HEK293T (cell line): ENCODE results near the gene ARHGEF25.

Experiments
- CTCF ChIA-PET: fragments of 350-600 bp; formaldehyde crosslinking; extraction: SDS; loops from one replicate; lab custom pipeline; 2021; ENCODE audit warnings: antibody characterized with exemption, inconsistent platforms; lab: Yijun Ruan, JAX
- POLR2A ChIA-PET: fragments of 350-600 bp; formaldehyde crosslinking; extraction: SDS; loops from one replicate; lab custom pipeline; 2020; ENCODE audit warnings: antibody characterized with exemption, inconsistent platforms; lab: Yijun Ruan, JAX
- DNase-seq: peaks from one replicate; pipeline ENCODE4 v3.0.0; 2012; ENCODE audit warnings: mixed read lengths; ENCODE audit errors: extremely low spot score
- ARNT ChIP-seq: fragments of 450-650 bp; IDR thresholded peaks from 2 replicates; pipeline ENCODE4 v1.6.1; 2017; ENCODE audit warnings: mild to moderate bottlenecking
- BHLHE40 ChIP-seq: fragments of 450-650 bp; IDR thresholded peaks from 2 replicates; pipeline ENCODE4 v1.6.1; 2016; ENCODE audit warnings: mild to moderate bottlenecking, moderate library complexity, borderline replicate concordance
- CTBP1 ChIP-seq: fragments of 450-650 bp; IDR thresholded peaks from 2 replicates; pipeline ENCODE4 v1.6.1; 2016; ENCODE audit warnings: borderline replicate concordance
- ELF4 ChIP-seq: fragments of 450-650 bp; IDR thresholded peaks from 2 replicates; pipeline ENCODE4 v1.6.1; 2017; ENCODE audit warnings: antibody characterized with exemption
- FOXA1 ChIP-seq: fragments of 450-650 bp; IDR thresholded peaks from 2 replicates; pipeline ENCODE4 v1.6.1; 2016; ENCODE audit warnings: mild to moderate bottlenecking
- FOXK2 ChIP-seq: fragments of 450-650 bp; IDR thresholded peaks from 2 replicates; pipeline ENCODE4 v1.6.1; 2016; ENCODE audit warnings: mild to moderate bottlenecking
- FOXM1 ChIP-seq: fragments of 450-650 bp; IDR thresholded peaks from 2 replicates; pipeline ENCODE4 v1.6.1; 2017; ENCODE audit warnings: mild to moderate bottlenecking, borderline replicate concordance
- HDGF ChIP-seq: fragments of 450-650 bp; IDR thresholded peaks from 2 replicates; pipeline ENCODE4 v1.6.1; 2017; ENCODE audit warnings: antibody characterized with exemption, borderline replicate concordance
- L3MBTL2 ChIP-seq: fragments of 450-650 bp; conservative IDR thresholded peaks from 2 replicates; pipeline ENCODE4 v1.6.1; 2016; ENCODE audit warnings: mild to moderate bottlenecking
- LEF1 ChIP-seq: fragments of 450-650 bp; IDR thresholded peaks from 2 replicates; pipeline ENCODE4 v1.6.1; 2017; ENCODE audit warnings: mild to moderate bottlenecking, borderline replicate concordance
- NFRKB ChIP-seq: fragments of 450-650 bp; IDR thresholded peaks from 2 replicates; pipeline ENCODE4 v1.6.1; 2016; ENCODE audit warnings: mild to moderate bottlenecking, moderate library complexity
- PKNOX1 ChIP-seq: fragments of 450-650 bp; IDR thresholded peaks from 2 replicates; pipeline ENCODE4 v1.6.1; 2016
- SP1 ChIP-seq: fragments of 450-650 bp; IDR thresholded peaks from 2 replicates; pipeline ENCODE4 v1.6.1; 2017
- SUZ12 ChIP-seq: fragments of 450-650 bp; IDR thresholded peaks from 2 replicates; pipeline ENCODE4 v1.6.1; 2016; ENCODE audit warnings: mild to moderate bottlenecking
- TARDBP ChIP-seq: fragments of 450-650 bp; IDR thresholded peaks from 2 replicates; pipeline ENCODE4 v1.6.1; 2016
- ZNF384 ChIP-seq: fragments of 450-650 bp; IDR thresholded peaks from 2 replicates; pipeline ENCODE4 v1.6.1; 2016

Gene ARHGEF25

GRCh38 chr12:57571926-57572762, 39.1 kb upstream of the ARHGEF25 start:
- no peak for TF ChIP-seq TARDBP
- no peak for TF ChIP-seq FOXK2
- no peak for TF ChIP-seq ZNF384
- TF ChIP-seq HDGF: no peak
- TF ChIP-seq SUZ12: no peak
- no peak for TF ChIP-seq ELF4
- TF ChIP-seq SP1: no peak
- TF ChIP-seq NFRKB: no peak
- no peak for TF ChIP-seq L3MBTL2
- no peak for TF ChIP-seq ARNT
- TF ChIP-seq FOXM1: no peak
- TF ChIP-seq LEF1: no peak
- TF ChIP-seq PKNOX1: no peak
- CTCF ChIA-PET: interaction anchor here (1.9 kb wide), 1 partner anchor 11 kb away, joined by 11 read pairs; no protein-coding TSS in a partner anchor
- POLR2A ChIA-PET: interaction anchor here (1.2 kb wide), 1 partner anchor 25 kb away, joined by 3 read pairs; no protein-coding TSS in a partner anchor
- DNase-seq: no peak

- ChIA-PET CTCF (interaction anchor here (0.6 to 1.4 kb wide), 4 partner anchors 9 to 162 kb away, joined by 3 to 5 read pairs (median 3); no protein-coding TSS in a partner anchor), POLR2A (interaction anchor here (0.8 to 1.1 kb wide), 2 partner anchors 36 to 170 kb away, joined by 3 read pairs; partner anchors contain the start of genes ARHGEF25 and TSPAN31)
- DNase-seq: no peak
- TF ChIP-seq ARNT (no peak), NFRKB (no peak), FOXM1 (no peak), LEF1 (no peak), SP1 (no peak), TARDBP (no peak), HDGF (no peak), SUZ12 (no peak), FOXA1 (no peak), ZNF384 (no peak), L3MBTL2 (no peak), FOXK2 (no peak), CTBP1 (no peak), PKNOX1 (no peak), ELF4 (no peak), BHLHE40 (no peak)
Observed at GRCh38 chr12:57574795-57575194, 36.4 kb upstream of the ARHGEF25 start.

DNA sequence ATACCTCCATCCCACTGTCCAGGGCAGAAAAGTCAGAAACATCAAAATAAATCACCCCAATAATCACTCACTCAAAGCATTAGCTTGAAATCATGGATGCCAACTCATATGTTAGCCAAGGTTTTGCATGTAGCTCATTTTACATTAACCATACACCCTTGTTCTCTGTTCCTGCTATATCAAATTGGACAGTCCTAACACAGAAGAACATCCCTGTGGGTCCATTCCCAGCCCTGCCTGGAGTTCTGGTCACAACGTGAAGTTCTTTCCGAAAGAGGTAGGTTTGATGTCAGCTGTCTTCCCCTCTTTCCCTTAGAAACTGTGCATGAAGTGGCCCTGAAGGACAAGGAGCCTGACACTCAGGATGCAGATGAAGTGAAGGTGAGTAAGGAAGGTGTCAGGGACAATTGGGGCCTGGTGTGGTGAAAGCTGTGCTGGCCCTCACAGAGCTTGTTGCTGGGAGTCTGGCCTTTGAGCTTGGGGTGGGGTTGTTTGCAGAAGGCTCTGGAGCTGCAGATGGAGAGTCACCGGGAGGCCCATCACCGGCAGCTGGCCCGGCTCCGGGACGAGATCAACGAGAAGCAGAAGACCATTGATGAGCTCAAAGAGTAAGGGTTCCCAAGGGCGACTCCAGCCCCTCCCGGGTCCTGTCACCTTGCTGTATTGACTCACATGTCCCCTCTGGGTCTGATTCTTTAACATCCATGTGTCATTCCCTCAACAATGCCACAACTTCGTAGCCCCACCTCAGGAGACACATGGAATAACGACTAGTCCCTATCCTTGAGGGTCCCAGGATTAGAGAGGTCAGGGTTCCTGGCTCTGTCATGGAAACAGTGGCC, 35.2 kb upstream of the ARHGEF25 start:
- CTCF ChIA-PET: interaction anchor here (0.8 to 1.4 kb wide), 3 partner anchors 10 to 161 kb away, joined by 3 read pairs; no protein-coding TSS in a partner anchor
- no peak for DNase-seq
- POLR2A ChIA-PET: interaction anchor here (0.8 kb wide), 1 partner anchor 169 kb away, joined by 3 read pairs; the partner anchor contains the start of gene TSPAN31
- TF ChIP-seq ELF4 (no peak), ZNF384 (no peak), FOXK2 (no peak), ARNT (no peak), LEF1 (no peak), NFRKB (no peak), CTBP1 (no peak), SUZ12 (no peak), TARDBP (no peak), HDGF (no peak), PKNOX1 (no peak), BHLHE40 (no peak), FOXM1 (no peak), SP1 (no peak)

DNA sequence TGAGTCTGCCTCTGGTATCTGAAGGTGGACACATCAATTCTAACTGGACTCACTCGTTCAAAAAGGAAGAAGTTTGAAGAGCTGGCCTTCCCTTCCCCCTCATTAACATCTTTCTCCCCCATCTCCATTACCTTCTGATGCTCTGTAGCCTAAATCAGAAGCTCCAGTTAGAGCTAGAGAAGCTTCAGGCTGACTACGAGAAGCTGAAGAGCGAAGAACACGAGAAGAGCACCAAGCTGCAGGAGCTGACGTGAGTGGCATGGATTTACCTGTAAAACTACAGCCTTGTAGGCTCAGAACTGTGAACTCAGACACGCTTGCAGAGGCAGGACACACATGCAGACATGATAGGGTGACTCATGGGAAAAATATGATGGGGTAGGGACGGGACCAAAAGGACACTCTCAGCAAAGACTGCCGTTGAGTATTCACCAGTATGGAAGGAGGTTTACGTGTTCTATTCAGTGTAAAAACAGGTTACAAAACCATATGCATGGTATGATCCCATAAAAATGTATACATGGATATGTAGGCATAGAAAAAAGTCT, 34.5 kb upstream of the ARHGEF25 start:
- POLR2A ChIA-PET: no interaction called here

More for the DNA sequence above, 34.5 kb upstream of the ARHGEF25 start:
- TF ChIP-seq ARNT: no peak
- TF ChIP-seq NFRKB: no peak
- TF ChIP-seq BHLHE40: no peak
- TF ChIP-seq PKNOX1: no peak
- no peak for TF ChIP-seq SUZ12
- no peak for TF ChIP-seq ELF4
- TF ChIP-seq SP1: no peak
- TF ChIP-seq FOXA1: no peak
- TF ChIP-seq FOXK2: no peak
- TF ChIP-seq LEF1: no peak
- TF ChIP-seq FOXM1: no peak
- no peak for TF ChIP-seq HDGF
- no peak for TF ChIP-seq TARDBP
- CTCF ChIA-PET: no interaction called here
- no peak for DNase-seq
